ACHN (cell line): ENCODE data around the gene ADORA2A.

Experiments
- DNase-seq: peaks from one replicate; pipeline ENCODE4 v3.0.0-alpha.2; 2015
- in situ Hi-C: cut with HindIII; loops from 2 replicates; pipeline ENCODE4 v1.10.0; 2017; ENCODE audit warnings: low sequenced_read_pairs, low pct_ligation_motif_present, low pct_unique_long_range_greater_than_20kb

The ADORA2A gene

GRCh38 chr22:24426851-24427499, 424 bp upstream of the ADORA2A start:
- in situ Hi-C loops: no loop called here
- no peak for DNase-seq

DNA sequence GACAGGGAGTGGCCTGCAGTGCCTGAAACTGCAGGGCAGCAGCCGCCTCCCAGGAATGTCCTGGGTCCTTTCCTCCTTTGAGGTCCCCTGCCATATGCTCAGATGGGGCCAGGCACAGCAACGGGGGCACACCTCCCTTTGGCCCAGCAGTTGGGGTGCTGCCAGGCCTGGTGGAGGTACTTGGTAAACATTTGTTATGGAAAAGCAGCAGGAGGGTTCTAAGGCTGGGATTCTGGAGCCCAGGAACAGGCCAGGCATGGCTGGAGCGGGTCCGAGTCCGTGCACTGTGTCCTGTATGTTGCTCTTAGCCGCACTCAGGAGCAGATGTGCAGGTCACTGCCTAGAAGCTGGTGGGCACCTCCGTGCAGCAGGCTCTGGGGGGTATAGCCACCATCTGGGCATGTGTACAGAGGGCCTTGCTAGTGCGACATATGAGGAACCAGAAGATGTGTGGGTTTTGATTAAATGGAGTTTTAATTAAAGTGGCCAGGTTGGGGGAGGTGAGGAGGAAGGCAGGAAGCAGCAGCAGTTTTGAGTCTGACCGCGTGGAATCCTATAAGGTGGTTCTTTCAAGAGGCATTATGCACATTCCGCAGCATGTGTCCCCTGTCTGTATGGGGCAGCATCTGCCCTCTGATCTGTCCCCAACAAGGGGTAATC, 1.5 kb downstream of the ADORA2A start:
- in situ Hi-C loops: no loop called here
- DNase-seq: no peak

GRCh38 chr22:24429411-24430365, 2.3 kb downstream of the ADORA2A start:
- peak; percentile 53 for DNase-seq
- in situ Hi-C loops: no loop called here

GRCh38 chr22:24430431-24431308, 3.3 kb downstream of the ADORA2A start:
- in situ Hi-C loops: no loop called here
- DNase-seq: no peak

DNA sequence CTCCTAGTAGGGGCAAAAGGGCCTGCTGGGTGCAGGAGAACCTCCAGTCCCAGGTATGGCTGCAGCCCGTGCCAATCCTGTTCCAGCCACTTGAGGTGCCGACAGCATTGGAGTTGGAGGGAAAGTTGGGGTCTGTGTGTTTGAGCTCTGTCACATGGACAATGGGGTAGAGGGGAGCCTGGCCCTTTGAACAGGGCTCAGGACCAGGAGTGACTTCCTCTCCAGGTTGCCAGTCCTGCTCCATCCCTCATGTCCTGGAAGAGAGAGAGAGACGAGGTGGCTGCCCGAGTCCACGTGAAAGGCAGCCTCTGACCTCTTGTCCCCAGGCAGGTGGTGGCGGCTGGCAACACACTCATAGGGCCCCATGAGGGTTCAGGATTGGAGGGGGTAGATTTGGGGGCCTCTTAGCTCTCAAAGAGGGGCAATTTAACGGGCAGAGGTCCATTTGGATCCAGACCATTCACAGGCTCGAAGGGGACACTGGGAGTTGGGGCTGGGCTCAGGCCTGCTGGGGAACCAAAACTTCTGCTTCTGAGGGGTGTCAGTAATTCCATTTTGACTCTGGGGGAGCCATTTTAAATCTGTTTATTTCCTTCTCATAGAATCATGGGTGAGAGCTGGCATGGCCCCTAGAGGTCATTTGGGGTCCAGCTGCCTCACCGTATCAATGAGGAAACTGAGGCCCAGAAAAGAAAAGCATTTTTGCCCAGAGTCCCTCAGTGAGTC, 4.1 kb downstream of the ADORA2A start:
- in situ Hi-C loops: no loop called here

DNA sequence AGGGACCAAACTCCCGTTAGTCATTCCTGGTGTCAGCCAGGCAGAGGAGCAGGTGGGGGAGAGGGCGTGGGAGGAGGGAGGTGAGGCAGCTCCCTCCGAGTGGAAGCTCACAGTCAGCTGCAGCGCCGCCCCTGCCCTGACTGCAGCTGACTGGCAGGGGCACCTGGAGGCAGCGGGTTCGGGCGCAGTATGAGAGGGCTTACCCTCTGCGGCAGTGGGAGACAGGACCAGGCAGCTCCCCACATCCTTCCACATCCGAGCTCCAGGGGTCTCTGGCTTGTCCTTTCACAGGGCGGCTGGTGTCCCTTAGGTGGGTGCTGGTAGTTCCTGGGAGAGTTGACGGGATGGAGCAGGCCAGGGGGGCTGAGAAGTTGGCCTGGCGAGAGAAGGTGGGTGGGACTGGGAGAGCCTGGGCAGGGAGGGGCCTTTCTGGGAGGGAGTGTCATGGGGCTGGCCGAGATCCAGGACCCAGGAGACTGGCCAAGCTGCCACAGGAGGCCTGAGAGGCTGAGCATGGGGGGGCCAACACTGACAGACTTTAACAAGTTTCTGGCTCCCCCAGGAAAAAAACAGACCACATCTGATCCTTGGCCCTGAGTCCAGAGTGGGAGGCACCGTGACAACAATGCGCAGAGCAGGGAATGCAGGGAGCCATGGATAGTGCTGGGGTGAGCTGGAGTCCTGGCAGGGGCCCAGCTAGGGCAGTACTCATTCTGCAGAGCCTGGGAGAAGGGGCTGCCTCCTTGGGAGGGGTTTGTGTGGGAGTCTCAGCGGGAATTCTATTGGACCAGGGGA, 4.9 kb downstream of the ADORA2A start:
- peak; percentile 40 for DNase-seq
- in situ Hi-C loops: no loop called here

More for the DNA sequence above, 4.1 kb downstream of the ADORA2A start:
- DNase-seq: no peak

DNA sequence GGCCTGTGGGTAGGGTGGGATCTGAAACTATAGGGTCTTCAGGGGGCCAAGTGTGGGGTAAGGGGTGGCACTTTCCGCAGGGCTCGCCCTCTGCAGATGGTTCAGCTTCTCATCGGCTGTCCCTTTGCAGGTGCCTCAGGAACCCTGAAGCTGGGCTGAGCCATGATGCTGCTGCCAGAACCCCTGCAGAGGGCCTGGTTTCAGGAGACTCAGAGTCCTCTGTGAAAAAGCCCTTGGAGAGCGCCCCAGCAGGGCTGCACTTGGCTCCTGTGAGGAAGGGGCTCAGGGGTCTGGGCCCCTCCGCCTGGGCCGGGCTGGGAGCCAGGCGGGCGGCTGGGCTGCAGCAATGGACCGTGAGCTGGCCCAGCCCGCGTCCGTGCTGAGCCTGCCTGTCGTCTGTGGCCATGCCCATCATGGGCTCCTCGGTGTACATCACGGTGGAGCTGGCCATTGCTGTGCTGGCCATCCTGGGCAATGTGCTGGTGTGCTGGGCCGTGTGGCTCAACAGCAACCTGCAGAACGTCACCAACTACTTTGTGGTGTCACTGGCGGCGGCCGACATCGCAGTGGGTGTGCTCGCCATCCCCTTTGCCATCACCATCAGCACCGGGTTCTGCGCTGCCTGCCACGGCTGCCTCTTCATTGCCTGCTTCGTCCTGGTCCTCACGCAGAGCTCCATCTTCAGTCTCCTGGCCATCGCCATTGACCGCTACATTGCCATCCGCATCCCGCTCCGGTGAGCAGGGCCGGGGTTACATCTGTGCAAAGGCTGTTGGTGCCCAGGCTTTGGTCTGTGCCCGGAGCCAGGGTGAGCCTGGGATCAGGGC, 5.8 kb downstream of the ADORA2A start:
- in situ Hi-C loops: no loop called here
- DNase-seq: no peak

DNA sequence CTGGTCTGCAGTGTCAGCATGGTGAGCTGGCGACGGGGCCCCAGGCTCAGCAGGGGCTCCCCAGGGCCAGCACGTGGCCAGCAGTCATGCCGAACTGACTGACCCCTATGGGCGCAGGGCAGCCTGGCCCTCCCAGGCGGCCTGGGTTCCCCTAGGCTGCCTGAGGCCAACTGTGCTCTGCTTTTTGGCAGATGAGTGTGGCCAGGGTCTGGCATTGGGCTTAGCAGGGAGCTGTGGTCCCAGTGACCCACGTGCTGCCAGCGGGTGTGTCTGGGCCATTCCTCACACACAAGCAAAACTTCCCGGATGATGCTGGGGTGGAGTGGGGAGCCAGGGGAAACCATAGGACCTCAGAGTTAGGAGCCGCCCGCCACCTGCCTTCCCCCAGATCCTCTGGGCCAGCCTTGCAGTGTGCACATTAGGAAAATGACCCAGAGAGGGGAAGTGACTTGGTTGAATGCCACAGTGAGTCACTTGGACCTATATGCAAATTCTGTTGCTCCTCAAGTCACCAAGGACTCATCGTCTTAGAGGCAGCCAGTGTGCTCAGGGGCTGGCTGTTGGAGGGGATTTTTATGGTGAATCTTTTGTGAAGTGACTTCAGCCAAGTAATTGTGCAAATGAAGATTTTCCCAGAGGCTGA, 6.5 kb downstream of the ADORA2A start:
- in situ Hi-C loops: no loop called here
- DNase-seq: no peak

DNA sequence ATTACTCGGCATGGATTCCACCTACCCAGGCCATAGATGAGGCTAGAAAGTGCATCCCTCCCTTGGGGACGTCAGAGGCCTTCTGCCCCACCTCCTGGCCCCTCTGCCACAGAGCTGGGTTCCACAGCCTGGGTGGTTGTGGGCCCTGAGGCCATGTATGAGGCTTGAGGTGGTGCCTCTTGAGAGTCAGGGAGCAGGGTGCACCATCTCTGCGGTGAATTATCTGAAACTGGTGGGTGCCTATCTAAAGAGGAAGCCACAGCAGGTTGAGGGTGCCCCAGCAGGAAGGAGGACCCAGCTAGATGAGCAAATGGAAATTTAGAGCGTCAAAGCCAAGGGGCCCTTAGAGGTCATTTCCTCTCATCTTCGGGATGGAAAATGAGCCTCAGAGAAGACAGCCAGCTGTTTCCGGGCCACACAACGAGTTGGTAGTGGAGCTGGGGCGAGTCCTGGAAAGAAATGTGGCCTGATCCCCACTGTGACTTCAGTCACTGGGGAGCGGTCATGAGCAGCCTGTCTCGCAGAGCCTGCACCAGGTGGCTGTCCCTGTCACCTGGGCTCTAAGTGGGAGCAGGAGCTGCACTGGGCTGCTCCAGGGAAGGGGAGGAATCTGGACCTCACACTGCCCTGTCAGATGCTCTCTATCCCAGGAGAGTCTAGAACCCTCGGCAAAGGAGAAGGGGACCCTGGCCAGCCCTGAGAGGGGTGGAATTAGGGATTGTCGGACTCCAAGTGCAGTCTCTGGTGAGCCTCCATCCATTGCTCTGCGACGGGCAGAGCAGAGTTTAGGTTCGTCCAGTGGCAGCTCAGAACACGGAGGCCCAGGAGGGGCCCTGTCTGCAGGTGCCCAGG, 7.3 kb downstream of the ADORA2A start:
- no peak for DNase-seq
- in situ Hi-C loops: no loop called here

DNA sequence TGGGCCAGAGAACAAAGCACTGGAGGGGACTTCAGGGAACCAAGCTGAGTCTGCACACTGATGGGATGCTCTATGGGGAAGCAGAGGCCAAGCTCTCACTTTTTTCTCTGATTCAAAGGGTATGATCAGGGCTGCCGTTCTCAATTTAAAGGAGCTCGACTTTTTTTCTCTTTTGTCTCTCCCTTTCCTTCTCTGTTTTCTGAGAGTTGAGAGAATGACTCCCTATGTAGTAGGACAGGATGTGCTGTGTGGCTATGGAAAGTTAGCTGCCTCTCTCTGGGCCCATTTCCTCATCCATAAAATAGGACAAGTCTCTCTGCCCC, 7.9 kb downstream of the ADORA2A start:
- in situ Hi-C loops: no loop called here
- no peak for DNase-seq

GRCh38 chr22:24435861-24436371, 8.5 kb downstream of the ADORA2A start:
- in situ Hi-C loops: no loop called here

GRCh38 chr22:24436553-24436952, 9.2 kb downstream of the ADORA2A start:
- in situ Hi-C loops: no loop called here
- DNase-seq: no peak

More at GRCh38 chr22:24435861-24436371, 8.5 kb downstream of the ADORA2A start:
- DNase-seq: no peak

GRCh38 chr22:24437091-24437490, 9.7 kb downstream of the ADORA2A start:
- no peak for DNase-seq
- in situ Hi-C loops: no loop called here

DNA sequence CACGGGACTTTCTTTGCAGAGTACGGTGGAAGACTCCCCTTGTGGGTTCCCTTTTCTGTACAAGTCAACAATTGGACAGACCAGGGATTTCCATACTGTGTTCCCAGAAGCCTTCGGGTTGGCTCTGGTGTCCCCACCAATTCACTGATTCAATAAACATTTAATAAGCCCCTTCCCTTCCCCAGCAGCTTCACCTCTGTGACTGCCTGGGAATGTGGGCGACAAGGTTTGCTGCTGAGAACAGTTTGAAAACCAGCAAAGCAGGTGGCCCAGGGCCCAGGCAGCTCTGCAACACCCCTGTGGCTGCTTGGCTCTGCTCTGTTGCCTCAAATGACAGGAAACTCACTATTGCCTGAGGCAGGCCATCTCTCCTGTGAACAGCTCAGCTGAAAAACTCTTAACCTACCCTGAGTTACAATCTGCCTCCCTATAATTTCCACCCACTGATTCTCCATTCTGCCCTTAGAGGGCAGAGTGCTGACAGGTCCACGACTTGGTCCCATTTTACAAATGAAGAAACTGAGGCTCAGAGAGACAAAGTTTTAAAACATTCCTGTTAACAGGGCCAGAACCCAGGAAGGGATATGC, 10.4 kb downstream of the ADORA2A start:
- in situ Hi-C loops: no loop called here

GRCh38 chr22:24440270-24440717, 12.9 kb downstream of the ADORA2A start:
- no peak for DNase-seq
- in situ Hi-C loops: no loop called here

More for the DNA sequence above, 10.4 kb downstream of the ADORA2A start:
- DNase-seq: no peak
